Measurements from ENCODE around the gene CDC5L.

GRCh38 chr6:44439270-44440045 lies 52.0 kb downstream of the CDC5L start:
- TF ChIP-seq, protein P1, sequence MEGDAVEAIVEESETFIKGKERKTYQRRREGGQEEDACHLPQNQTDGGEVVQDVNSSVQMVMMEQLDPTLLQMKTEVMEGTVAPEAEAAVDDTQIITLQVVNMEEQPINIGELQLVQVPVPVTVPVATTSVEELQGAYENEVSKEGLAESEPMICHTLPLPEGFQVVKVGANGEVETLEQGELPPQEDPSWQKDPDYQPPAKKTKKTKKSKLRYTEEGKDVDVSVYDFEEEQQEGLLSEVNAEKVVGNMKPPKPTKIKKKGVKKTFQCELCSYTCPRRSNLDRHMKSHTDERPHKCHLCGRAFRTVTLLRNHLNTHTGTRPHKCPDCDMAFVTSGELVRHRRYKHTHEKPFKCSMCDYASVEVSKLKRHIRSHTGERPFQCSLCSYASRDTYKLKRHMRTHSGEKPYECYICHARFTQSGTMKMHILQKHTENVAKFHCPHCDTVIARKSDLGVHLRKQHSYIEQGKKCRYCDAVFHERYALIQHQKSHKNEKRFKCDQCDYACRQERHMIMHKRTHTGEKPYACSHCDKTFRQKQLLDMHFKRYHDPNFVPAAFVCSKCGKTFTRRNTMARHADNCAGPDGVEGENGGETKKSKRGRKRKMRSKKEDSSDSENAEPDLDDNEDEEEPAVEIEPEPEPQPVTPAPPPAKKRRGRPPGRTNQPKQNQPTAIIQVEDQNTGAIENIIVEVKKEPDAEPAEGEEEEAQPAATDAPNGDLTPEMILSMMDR (conservative IDR thresholded peaks at IDR 0.05 in 1 of 2, IDR thresholded peaks at IDR 0.05 in 1 of 2; ENCODE audit: extremely low read depth in 1 of 2, insufficient read depth in 1 of 2, low read depth in 1 of 2, low read length in 2 of 2): no peak
- no peak for TF ChIP-seq EZH2 (IDR thresholded peaks at IDR 0.05; ENCODE audit: borderline replicate concordance, low read length)

Data from mammary epithelial cell (primary cell).